ENCODE data around the gene ZBTB20.

DNA sequence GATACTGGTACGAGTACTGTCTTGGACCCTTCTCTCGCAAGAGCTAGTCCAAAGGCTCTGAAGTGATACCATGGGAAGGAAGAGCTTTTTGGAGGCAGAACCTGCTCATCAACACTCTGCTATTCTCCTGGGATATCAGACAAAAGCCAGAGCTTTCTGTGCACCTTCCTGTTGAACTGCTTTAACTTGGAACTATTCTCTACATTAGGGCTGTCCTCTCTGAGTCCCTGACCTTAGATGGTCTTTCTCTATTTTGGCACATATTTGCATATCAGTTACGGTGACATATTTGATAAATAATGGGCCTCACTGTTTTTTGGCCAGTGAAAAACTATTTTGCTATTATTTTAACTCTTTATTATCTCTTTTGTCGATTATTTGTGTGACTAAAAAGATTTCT lies 706.4 kb downstream of the ZBTB20 start:
- TF ChIP-seq CTCF (IDR thresholded peaks at IDR 0.05): no peak
- no peak for TF ChIP-seq POLR2A (IDR thresholded peaks at IDR 0.05)
